ENCODE results near the gene AKNAD1.
"Not testable (repeated sequence)": the region's sequence is repeated elsewhere in the genome, so short reads cannot be mapped to it uniquely, and the experiment has no call there.

The AKNAD1 gene

GRCh38 chr1:108803548-108803947 lies 53.3 kb downstream of the AKNAD1 start:
- TF ChIP-seq CTCF (IDR thresholded peaks at IDR 0.05; ENCODE audit: extremely low read depth, missing control alignments): no peak
- DNase-seq (ENCODE audit: low spot score): no peak

GRCh38 chr1:108801101-108801500 lies 55.8 kb downstream of the AKNAD1 start:
- no peak for DNase-seq (ENCODE audit: low spot score)

GRCh38 chr1:108799001-108799400 lies 57.9 kb downstream of the AKNAD1 start:
- no peak for DNase-seq (ENCODE audit: low spot score)
- TF ChIP-seq CTCF (IDR thresholded peaks at IDR 0.05; ENCODE audit: extremely low read depth, missing control alignments): no peak

More at GRCh38 chr1:108801101-108801500, 55.8 kb downstream of the AKNAD1 start:
- TF ChIP-seq CTCF (IDR thresholded peaks at IDR 0.05; ENCODE audit: extremely low read depth, missing control alignments): no peak

DNA sequence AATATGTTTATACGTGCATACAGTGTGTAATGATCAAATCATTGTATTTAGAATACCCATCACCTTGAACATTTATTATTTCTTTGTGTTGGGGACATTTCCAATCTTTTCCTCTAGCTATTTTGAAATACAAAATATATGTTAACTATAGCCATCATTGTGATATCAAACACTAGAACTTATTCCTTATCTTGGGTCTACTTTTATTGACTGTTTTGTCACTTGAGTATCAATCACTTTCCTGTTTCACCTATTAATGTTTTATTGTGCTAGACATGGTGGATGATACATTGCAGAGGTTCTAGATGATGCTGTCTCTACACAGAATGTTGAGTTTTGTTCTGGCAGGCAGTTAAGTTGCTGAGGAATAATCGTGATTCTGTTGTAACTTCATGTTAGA lies 64.5 kb downstream of the AKNAD1 start:
- TF ChIP-seq CTCF (IDR thresholded peaks at IDR 0.05; ENCODE audit: extremely low read depth, missing control alignments): no peak
- no peak for DNase-seq (ENCODE audit: low spot score)

- TF ChIP-seq CTCF (IDR thresholded peaks at IDR 0.05; ENCODE audit: extremely low read depth, missing control alignments): no peak
- no peak for DNase-seq (ENCODE audit: low spot score)
Observed at GRCh38 chr1:108791790-108792189, 65.1 kb downstream of the AKNAD1 start.

- no peak for TF ChIP-seq CTCF (IDR thresholded peaks at IDR 0.05; ENCODE audit: extremely low read depth, missing control alignments)
- DNase-seq (ENCODE audit: low spot score): no peak
Observed at GRCh38 chr1:108785880-108786279, 71.0 kb downstream of the AKNAD1 start.

DNA sequence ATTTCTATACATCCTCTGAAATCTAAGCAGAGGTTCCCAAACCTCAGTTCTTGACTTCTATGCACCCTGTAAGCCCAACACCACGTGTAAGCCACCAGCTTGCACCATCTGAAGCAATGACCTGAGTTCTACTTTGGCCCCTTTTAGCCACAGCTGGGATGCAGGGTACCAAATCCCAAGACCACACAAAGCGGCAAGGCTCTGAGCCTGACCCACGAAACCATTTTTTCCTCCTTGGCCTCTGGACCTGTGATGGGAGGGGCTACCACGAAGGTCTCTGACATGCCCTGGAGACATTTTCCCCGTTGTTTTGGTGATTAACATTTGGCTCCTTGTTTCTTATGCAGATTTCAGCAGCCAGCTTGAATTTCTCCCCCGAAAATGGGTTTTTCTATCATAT lies 71.6 kb downstream of the AKNAD1 start:
- no peak for TF ChIP-seq CTCF (IDR thresholded peaks at IDR 0.05; ENCODE audit: extremely low read depth, missing control alignments)
- no peak for DNase-seq (ENCODE audit: low spot score)

DNA sequence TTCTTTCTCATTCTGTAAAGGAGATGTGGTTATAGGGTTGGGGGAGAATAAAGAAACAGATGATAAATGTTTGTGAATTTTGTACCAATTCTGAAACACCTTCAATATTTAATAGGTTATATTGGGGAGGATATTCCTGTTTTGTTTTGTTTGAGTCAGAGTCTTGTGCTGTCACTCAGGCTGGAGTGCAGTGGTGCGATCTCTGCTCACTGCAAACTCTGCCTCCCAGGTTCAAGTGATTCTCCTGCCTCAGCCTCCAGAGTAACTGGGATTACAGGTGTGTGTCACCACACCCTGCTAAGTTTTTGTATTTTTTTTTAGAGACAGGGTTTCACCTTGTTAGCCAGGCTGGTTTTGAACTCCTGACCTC lies 75.3 kb downstream of the AKNAD1 start:
- not testable (repeated sequence) for DNase-seq (ENCODE audit: low spot score)

All from GM20000 (cell line).